HG02970 (cell line): ENCODE measurements around the gene ASCL1.

Experiments used
- ATAC-seq: cut with Tn5 transposase; IDR thresholded peaks from one replicate; pipeline ENCODE4 v1.9.1; 2021; ENCODE audit warnings: mild to moderate bottlenecking, moderate library complexity, moderate number of reproducible peaks; ENCODE audit not compliant: unreplicated experiment, low FRiP score

Gene ASCL1

GRCh38 chr12:102957339-102958050 lies at the start of gene ASCL1:
ASCL1 (plus strand) TSS chr12:102957674; CDS start chr12:102958245, 571 bp downstream.
- no peak for ATAC-seq

- ATAC-seq: no peak
These were observed 49.6 kb upstream of the ASCL1 start for GRCh38 chr12:102907918-102908317.

- no peak for ATAC-seq
These were observed 47.3 kb upstream of the ASCL1 start for GRCh38 chr12:102910137-102910536.

- no peak for ATAC-seq
These were observed 46.7 kb upstream of the ASCL1 start for GRCh38 chr12:102910792-102911191.

- no peak for ATAC-seq
These were observed 46.2 kb upstream of the ASCL1 start for GRCh38 chr12:102911320-102911719.

- no peak for ATAC-seq
These were observed 45.2 kb upstream of the ASCL1 start for GRCh38 chr12:102912258-102912657.

- no peak for ATAC-seq
These were observed 43.8 kb upstream of the ASCL1 start for GRCh38 chr12:102913453-102914226.

GRCh38 chr12:102916252-102917025 lies 41.0 kb upstream of the ASCL1 start:
- ATAC-seq: no peak

GRCh38 chr12:102917026-102917787 lies 40.3 kb upstream of the ASCL1 start, which contains the start of gene PAH:
PAH (minus strand) TSS chr12:102917244; CDS start chr12:102917130, 114 bp downstream.
- no peak for ATAC-seq

GRCh38 chr12:102918840-102919239 lies 38.6 kb upstream of the ASCL1 start:
- ATAC-seq: no peak

- ATAC-seq: no peak
These were observed 37.2 kb upstream of the ASCL1 start for GRCh38 chr12:102920271-102920670.

- no peak for ATAC-seq
These were observed 36.2 kb upstream of the ASCL1 start for GRCh38 chr12:102921240-102921639.

- ATAC-seq: no peak
These were observed 30.3 kb upstream of the ASCL1 start for GRCh38 chr12:102927220-102927619.

GRCh38 chr12:102933168-102933567 lies 24.3 kb upstream of the ASCL1 start:
- ATAC-seq: no peak

- no peak for ATAC-seq
These were observed 18.4 kb upstream of the ASCL1 start for GRCh38 chr12:102939059-102939458.

GRCh38 chr12:102939670-102940222 lies 17.7 kb upstream of the ASCL1 start:
- no peak for ATAC-seq

- no peak for ATAC-seq
These were observed 11.4 kb upstream of the ASCL1 start for GRCh38 chr12:102946042-102946441.

GRCh38 chr12:102948941-102949352 lies 8.5 kb upstream of the ASCL1 start:
- ATAC-seq: no peak

- ATAC-seq: no peak
These were observed 7.1 kb upstream of the ASCL1 start for GRCh38 chr12:102950107-102950949.
